ENCODE data around the gene ACOT11.
"Not testable (repeated sequence)": the region's sequence is repeated elsewhere in the genome, so short reads cannot be mapped to it uniquely, and the experiment has no call there.

Gene ACOT11

GRCh38 chr1:54547601-54548388 lies at the start of gene ACOT11:
Gene ACOT11, plus strand, starts transcription at chr1:54548228. Its CDS starts 82 bp downstream, at chr1:54548310.
- no peak for DNase-seq

- no peak for DNase-seq
Observed at GRCh38 chr1:54498383-54499096, 49.5 kb upstream of the ACOT11 start.

- DNase-seq: no peak
Observed at GRCh38 chr1:54499097-54499359, 49.0 kb upstream of the ACOT11 start.

- DNase-seq: no peak
Observed at GRCh38 chr1:54499360-54500106, 48.5 kb upstream of the ACOT11 start.

- no peak for DNase-seq
Observed at GRCh38 chr1:54500107-54500431, 48.0 kb upstream of the ACOT11 start.

- no peak for DNase-seq
Observed at GRCh38 chr1:54501849-54502248, 46.2 kb upstream of the ACOT11 start.

GRCh38 chr1:54502342-54502741 lies 45.7 kb upstream of the ACOT11 start:
- DNase-seq: no peak

- DNase-seq: no peak
Observed at GRCh38 chr1:54506594-54506993, 41.4 kb upstream of the ACOT11 start.

GRCh38 chr1:54507033-54507870 lies 40.8 kb upstream of the ACOT11 start:
- no peak for DNase-seq

- no peak for DNase-seq
Observed at GRCh38 chr1:54510715-54511270, 37.2 kb upstream of the ACOT11 start.

- not testable (repeated sequence) for DNase-seq
Observed at GRCh38 chr1:54513921-54514580, 34.0 kb upstream of the ACOT11 start.

GRCh38 chr1:54516249-54516920 lies 31.6 kb upstream of the ACOT11 start:
- DNase-seq: no peak

- no peak for DNase-seq
Observed at GRCh38 chr1:54517496-54517895, 30.5 kb upstream of the ACOT11 start.

GRCh38 chr1:54518489-54518888 lies 29.5 kb upstream of the ACOT11 start:
- no peak for DNase-seq

GRCh38 chr1:54519709-54520108 lies 28.3 kb upstream of the ACOT11 start:
- DNase-seq: no peak

- DNase-seq: no peak
Observed at GRCh38 chr1:54520631-54521321, 27.3 kb upstream of the ACOT11 start.

- DNase-seq: not testable (repeated sequence)
Observed at GRCh38 chr1:54526565-54526964, 21.5 kb upstream of the ACOT11 start.

- no peak for DNase-seq
Observed at GRCh38 chr1:54528613-54529012, 19.4 kb upstream of the ACOT11 start.

- DNase-seq: no peak
Observed at GRCh38 chr1:54532033-54532432, 16.0 kb upstream of the ACOT11 start.

- not testable (repeated sequence) for DNase-seq
Observed at GRCh38 chr1:54536656-54537055, 11.4 kb upstream of the ACOT11 start.

- no peak for DNase-seq
Observed at GRCh38 chr1:54537611-54538010, 10.4 kb upstream of the ACOT11 start.

Measured in activated CD4-positive, CD25-positive, alpha-beta regulatory T cell treated with anti-CD3 and anti-CD28 coated beads, Interleukin-2, amount 50 U/mL, for 72 hours (primary cell).